ENCODE measurements around the gene FZD10.

Gene FZD10

DNA sequence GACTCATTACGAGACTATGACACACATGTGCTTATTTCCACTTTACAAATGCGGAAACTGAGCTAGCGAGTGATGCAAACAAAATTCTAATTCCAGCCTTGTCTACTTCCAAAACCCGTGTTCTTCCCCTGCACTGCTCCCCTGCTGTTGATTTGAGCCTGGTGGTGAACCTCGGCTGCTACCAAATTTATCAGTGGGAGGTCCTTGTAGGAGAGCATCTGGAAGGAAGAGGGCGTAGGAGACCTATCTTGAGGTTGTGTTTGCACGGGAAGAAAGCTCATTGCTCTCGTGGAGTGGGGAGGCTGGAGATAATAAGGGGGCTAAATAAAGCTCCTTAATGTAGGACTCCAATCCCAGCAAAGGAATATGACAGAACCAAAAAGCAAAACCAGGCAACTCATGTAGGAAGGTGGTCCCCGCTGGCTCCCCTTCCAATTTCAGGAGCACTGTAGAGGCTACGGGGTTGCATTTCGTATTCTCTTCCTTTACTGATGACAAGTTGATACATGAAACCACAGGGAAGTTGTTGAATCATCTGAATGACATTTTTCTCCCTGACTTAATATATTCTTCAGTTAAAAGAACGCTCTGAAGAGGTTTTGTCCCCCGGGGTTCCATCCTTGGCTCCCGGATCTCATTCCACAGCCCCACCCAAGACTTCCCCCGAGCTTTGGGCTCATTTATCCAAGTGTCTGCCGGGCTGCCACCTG, 52.6 kb downstream of the FZD10 start:
- TF ChIP-seq GABPA (IDR thresholded peaks at IDR 0.05; ENCODE audit: low read depth) (no peak), SPI1 (IDR thresholded peaks at IDR 0.05; ENCODE audit: borderline replicate concordance, low read depth) (no peak), POLR2AphosphoS5 (IDR thresholded peaks at IDR 0.05; ENCODE audit: low read depth) (no peak)
- TF ChIP-seq, protein P1, sequence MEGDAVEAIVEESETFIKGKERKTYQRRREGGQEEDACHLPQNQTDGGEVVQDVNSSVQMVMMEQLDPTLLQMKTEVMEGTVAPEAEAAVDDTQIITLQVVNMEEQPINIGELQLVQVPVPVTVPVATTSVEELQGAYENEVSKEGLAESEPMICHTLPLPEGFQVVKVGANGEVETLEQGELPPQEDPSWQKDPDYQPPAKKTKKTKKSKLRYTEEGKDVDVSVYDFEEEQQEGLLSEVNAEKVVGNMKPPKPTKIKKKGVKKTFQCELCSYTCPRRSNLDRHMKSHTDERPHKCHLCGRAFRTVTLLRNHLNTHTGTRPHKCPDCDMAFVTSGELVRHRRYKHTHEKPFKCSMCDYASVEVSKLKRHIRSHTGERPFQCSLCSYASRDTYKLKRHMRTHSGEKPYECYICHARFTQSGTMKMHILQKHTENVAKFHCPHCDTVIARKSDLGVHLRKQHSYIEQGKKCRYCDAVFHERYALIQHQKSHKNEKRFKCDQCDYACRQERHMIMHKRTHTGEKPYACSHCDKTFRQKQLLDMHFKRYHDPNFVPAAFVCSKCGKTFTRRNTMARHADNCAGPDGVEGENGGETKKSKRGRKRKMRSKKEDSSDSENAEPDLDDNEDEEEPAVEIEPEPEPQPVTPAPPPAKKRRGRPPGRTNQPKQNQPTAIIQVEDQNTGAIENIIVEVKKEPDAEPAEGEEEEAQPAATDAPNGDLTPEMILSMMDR (IDR thresholded peaks at IDR 0.05; ENCODE audit: insufficient read depth, low read length): no peak
- TF ChIP-seq, protein P2, sequence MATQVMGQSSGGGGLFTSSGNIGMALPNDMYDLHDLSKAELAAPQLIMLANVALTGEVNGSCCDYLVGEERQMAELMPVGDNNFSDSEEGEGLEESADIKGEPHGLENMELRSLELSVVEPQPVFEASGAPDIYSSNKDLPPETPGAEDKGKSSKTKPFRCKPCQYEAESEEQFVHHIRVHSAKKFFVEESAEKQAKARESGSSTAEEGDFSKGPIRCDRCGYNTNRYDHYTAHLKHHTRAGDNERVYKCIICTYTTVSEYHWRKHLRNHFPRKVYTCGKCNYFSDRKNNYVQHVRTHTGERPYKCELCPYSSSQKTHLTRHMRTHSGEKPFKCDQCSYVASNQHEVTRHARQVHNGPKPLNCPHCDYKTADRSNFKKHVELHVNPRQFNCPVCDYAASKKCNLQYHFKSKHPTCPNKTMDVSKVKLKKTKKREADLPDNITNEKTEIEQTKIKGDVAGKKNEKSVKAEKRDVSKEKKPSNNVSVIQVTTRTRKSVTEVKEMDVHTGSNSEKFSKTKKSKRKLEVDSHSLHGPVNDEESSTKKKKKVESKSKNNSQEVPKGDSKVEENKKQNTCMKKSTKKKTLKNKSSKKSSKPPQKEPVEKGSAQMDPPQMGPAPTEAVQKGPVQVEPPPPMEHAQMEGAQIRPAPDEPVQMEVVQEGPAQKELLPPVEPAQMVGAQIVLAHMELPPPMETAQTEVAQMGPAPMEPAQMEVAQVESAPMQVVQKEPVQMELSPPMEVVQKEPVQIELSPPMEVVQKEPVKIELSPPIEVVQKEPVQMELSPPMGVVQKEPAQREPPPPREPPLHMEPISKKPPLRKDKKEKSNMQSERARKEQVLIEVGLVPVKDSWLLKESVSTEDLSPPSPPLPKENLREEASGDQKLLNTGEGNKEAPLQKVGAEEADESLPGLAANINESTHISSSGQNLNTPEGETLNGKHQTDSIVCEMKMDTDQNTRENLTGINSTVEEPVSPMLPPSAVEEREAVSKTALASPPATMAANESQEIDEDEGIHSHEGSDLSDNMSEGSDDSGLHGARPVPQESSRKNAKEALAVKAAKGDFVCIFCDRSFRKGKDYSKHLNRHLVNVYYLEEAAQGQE (IDR thresholded peaks at IDR 0.05; ENCODE audit: insufficient replicate concordance, low read depth): no peak
- Histone ChIP-seq H3K27ac (replicated peaks) (no peak overlapping the region), H3K27me3 (ENCODE audit: insufficient read depth, poor library complexity, severe bottlenecking) (no peaks in the 10 kb centered on the region), H3K4me3 (replicated peaks; ENCODE audit: insufficient read depth, low read length) (no peak overlapping the region)
- no peak for DNase-seq (ENCODE audit: low read depth in 1 of 2, low spot score in 1 of 2)

Measured in HL-60 (cell line).